K562 (cell line): ENCODE data around the gene ODAD3. TPM values are rescaled to one million over a fixed set of nuclear protein-coding genes. Genes with fewer than 3 reads are reported as not detected.

ENCODE experiments used
- CREM ChIP-seq: IDR thresholded peaks from 2 replicates; pipeline ENCODE4 v1.6.1; 2014; ENCODE audit warnings: antibody characterized with exemption, low read depth
- ELK3 ChIP-seq: fragments of 450-650 bp; formaldehyde crosslinking; IDR thresholded peaks from 2 replicates; pipeline ENCODE4 v1.4.0; 2020; ENCODE audit warnings: mild to moderate bottlenecking
- EP300 ChIP-seq: IDR thresholded peaks from 2 replicates; pipeline ENCODE4 v1.6.1; 2012; ENCODE audit warnings: low read length, improper control_type of control experiment
- HIVEP1 ChIP-seq: fragments of 250-450 bp; sonication (Bioruptor Pico); IDR thresholded peaks from 2 replicates; pipeline ENCODE4 v1.4.0; 2020; ENCODE audit warnings: mild to moderate bottlenecking
- HMG20A ChIP-seq: fragments of 450-650 bp; formaldehyde crosslinking; conservative IDR thresholded peaks from 2 replicates; pipeline ENCODE4 v1.4.0; 2020; ENCODE audit warnings: mild to moderate bottlenecking, mixed read lengths
- KDM1A ChIP-seq, 2 experiments: fragments of 450-650 bp; IDR thresholded peaks; 2 replicates each; pipeline ENCODE4 v1.6.1; 2016; ENCODE audit warnings: mild to moderate bottlenecking in 2 of 2
- MAFG ChIP-seq: fragments of 450-650 bp; conservative IDR thresholded peaks from 2 replicates; pipeline ENCODE4 v1.6.1; 2016; ENCODE audit warnings: missing genetic modification characterization, missing compliant biosample characterization
- NR0B1 ChIP-seq: fragments of 450-650 bp; IDR thresholded peaks from one replicate; pipeline ENCODE4 v1.6.1; 2018; ENCODE audit warnings: mild to moderate bottlenecking, moderate library complexity; ENCODE audit not compliant: partially characterized antibody
- RBFOX2 ChIP-seq: fragments of 200-400 bp; formaldehyde crosslinking; IDR thresholded peaks from 2 replicates; pipeline ENCODE4 v1.6.1; 2017; ENCODE audit warnings: low read depth, mild to moderate bottlenecking, low read length, moderate library complexity
- RBM34 ChIP-seq: fragments of 200-400 bp; formaldehyde crosslinking; IDR thresholded peaks from 2 replicates; pipeline ENCODE4 v1.6.1; 2018; ENCODE audit warnings: low read length, borderline replicate concordance; ENCODE audit not compliant: insufficient read depth
- RNF219 ChIP-seq: fragments of 250-450 bp; sonication (Bioruptor Pico); IDR thresholded peaks from 2 replicates; pipeline ENCODE4 v1.5.0; 2022; ENCODE audit warnings: mild to moderate bottlenecking
- SNRNP70 ChIP-seq: fragments of 200-400 bp; formaldehyde crosslinking; optimal IDR thresholded peaks from 2 replicates; pipeline ENCODE3; 2017; ENCODE audit warnings: low read depth, low read length
- THRAP3 ChIP-seq: fragments of 450-650 bp; IDR thresholded peaks from 2 replicates; pipeline ENCODE4 v1.6.1; 2016; ENCODE audit warnings: mild to moderate bottlenecking, inconsistent platforms, borderline replicate concordance
- THRB ChIP-seq: fragments of 450-650 bp; formaldehyde crosslinking; conservative IDR thresholded peaks from 2 replicates; pipeline ENCODE4 v1.4.0; 2022; ENCODE audit warnings: mild to moderate bottlenecking, missing genetic modification characterization
- ZKSCAN8 ChIP-seq: fragments of 200-800 bp; sonication (Bioruptor generic); IDR thresholded peaks from 2 replicates; pipeline ENCODE4 v1.6.1; 2016; ENCODE audit warnings: missing genetic modification characterization, missing compliant biosample characterization
- ZNF224 ChIP-seq: sonication (generic); formaldehyde crosslinking; IDR thresholded peaks from 2 replicates; pipeline ENCODE4 v1.8.0; 2022; ENCODE audit warnings: mild to moderate bottlenecking, missing genetic modification reagents
- ZNF398 ChIP-seq: fragments of 250-450 bp; sonication (Bioruptor Pico); IDR thresholded peaks from 2 replicates; pipeline ENCODE4 v1.8.0; 2021; ENCODE audit warnings: moderate library complexity, mild to moderate bottlenecking, inconsistent platforms
- ZNF699 ChIP-seq: fragments of 250-450 bp; sonication (Bioruptor Pico); IDR thresholded peaks from 2 replicates; pipeline ENCODE4 v1.8.0; 2021; ENCODE audit warnings: mild to moderate bottlenecking, moderate library complexity; ENCODE audit not compliant: insufficient replicate concordance
- ZZZ3 ChIP-seq: fragments of 450-650 bp; IDR thresholded peaks from 2 replicates; pipeline ENCODE4 v1.6.1; 2016; ENCODE audit warnings: antibody characterized with exemption, mild to moderate bottlenecking, moderate library complexity
- polyA plus RNA-seq, 8 experiments: library from polyadenylated mRNA; depleted of rRNA in 4 of 8; stranded (reverse) in 5 of 8; unstranded in 3 of 8; fragments of >200 nt; fragmentation: Nextera tagmentation in 2 of 8; fragmentation: Illumina TruSeq in 1 of 8; extraction: Ambion mirVana in 2 of 8; extraction: Trizol in 1 of 8; gene quantifications; 2 replicates each; pipeline versions ENCODE4 v1.2.1 to v1.2.3, GENCODE V29; 2011 to 2014; ENCODE audit warnings: inconsistent platforms in 1 of 8, missing spikeins in 1 of 8
- total RNA-seq, 7 experiments: library from RNA; depleted of rRNA in 6 of 7; stranded (reverse); fragments of >200 nt in 6 of 7; fragmentation: Illumina TruSeq in 2 of 7; extraction: Trizol in 2 of 7; gene quantifications; 2 replicates each; pipeline versions ENCODE4 v1.2.1 to v1.2.3, GENCODE V29; 2011 to 2021; ENCODE audit warnings: low replicate concordance in 1 of 7

ODAD3 gene
- total and polyA plus RNA-seq, 9 of the 15 experiments (the other 6 are each of a cell fraction or from before 2014, with no cell fraction given) = 0.07 to 0.72 (median 0.14) TPM; not detected in 2

- TF ChIP-seq RBM34 (no peak), THRAP3 (no peak), ZNF398 (CRISPR knock-in tag) (no peak), EP300 (no peak; the same call in 1 of the 2 replicates), THRB (CRISPR knock-in tag) (0 out of 2 replicates have a peak, but pooled peaks have one; percentile 29), SNRNP70 (no peak), RBFOX2 (peak; percentile 78), ELK3 (CRISPR knock-in tag) (no peak), HMG20A (no peak), CREM (peak; percentile 97), ZNF699 (CRISPR knock-in tag) (no peak), KDM1A (IDR thresholded peaks at IDR 0.05) (peak; percentile 91 to 96), MAFG (tag) (no peak), ZZZ3 (no peak), RNF219 (no peak), HIVEP1 (CRISPR knock-in tag) (no peak), ZKSCAN8 (CRISPR knock-in tag) (no peak), ZNF224 (no peak), NR0B1 (no peak)
These were observed at the start of gene ODAD3, which contains the start of gene PRKCSH (continued) for GRCh38 chr19:11435057-11435832.
